Dedifferentiated amniotic fluid mesenchymal stem cell (primary cell): ENCODE data around the gene P2RY2.

Experiments used
- DNase-seq: peaks from one replicate; pipeline ENCODE4 v3.0.0-alpha.2; 2016; ENCODE audit errors: extremely low spot score

P2RY2 gene

GRCh38 chr11:73283276-73284000 is 65.4 kb downstream of the P2RY2 start:
- no peak for DNase-seq

GRCh38 chr11:73284106-73284505 is 66.0 kb downstream of the P2RY2 start:
- DNase-seq = no peak

GRCh38 chr11:73285721-73286120 is 67.6 kb downstream of the P2RY2 start:
- no peak for DNase-seq
